HG03575 (cell line): ENCODE data around the gene CYP4A22.
"Not testable (repeated sequence)": the region's sequence is repeated elsewhere in the genome, so short reads cannot be mapped to it uniquely, and the experiment has no call there.

Experiments
- ATAC-seq: cut with Tn5 transposase; IDR thresholded peaks from one replicate; pipeline ENCODE4 v1.9.1; 2021; ENCODE audit not compliant: unreplicated experiment, insufficient number of reproducible peaks, low FRiP score; ENCODE audit errors: extremely low read depth

CYP4A22 gene

GRCh38 chr1:47147047-47147785, 10.0 kb downstream of the CYP4A22 start:
- no peak for ATAC-seq

GRCh38 chr1:47149162-47149561, 11.9 kb downstream of the CYP4A22 start:
- not testable (repeated sequence) for ATAC-seq

- not testable (repeated sequence) for ATAC-seq
These were observed 19.2 kb downstream of the CYP4A22 start for GRCh38 chr1:47156457-47156856.

DNA sequence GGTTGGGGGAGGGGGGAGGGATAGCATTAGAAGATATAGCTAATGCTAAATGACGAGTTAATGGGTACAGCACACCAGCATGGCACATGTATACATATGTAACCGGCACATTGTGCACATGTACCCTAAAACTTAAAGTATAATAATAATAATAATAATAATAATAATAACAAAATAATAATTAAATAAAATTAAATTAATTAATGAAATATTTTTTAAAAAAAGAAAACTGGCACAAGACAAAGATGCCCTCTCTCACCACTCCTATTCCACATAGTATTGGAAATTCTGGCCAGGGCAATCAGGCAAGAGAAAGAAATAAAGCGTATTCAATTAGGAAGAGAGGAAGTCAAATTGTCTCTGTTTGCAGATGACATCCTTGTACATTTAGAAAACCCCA, 20.7 kb downstream of the CYP4A22 start:
- not testable (repeated sequence) for ATAC-seq

- ATAC-seq = no peak
These were observed 23.5 kb downstream of the CYP4A22 start for GRCh38 chr1:47160716-47161115.

DNA sequence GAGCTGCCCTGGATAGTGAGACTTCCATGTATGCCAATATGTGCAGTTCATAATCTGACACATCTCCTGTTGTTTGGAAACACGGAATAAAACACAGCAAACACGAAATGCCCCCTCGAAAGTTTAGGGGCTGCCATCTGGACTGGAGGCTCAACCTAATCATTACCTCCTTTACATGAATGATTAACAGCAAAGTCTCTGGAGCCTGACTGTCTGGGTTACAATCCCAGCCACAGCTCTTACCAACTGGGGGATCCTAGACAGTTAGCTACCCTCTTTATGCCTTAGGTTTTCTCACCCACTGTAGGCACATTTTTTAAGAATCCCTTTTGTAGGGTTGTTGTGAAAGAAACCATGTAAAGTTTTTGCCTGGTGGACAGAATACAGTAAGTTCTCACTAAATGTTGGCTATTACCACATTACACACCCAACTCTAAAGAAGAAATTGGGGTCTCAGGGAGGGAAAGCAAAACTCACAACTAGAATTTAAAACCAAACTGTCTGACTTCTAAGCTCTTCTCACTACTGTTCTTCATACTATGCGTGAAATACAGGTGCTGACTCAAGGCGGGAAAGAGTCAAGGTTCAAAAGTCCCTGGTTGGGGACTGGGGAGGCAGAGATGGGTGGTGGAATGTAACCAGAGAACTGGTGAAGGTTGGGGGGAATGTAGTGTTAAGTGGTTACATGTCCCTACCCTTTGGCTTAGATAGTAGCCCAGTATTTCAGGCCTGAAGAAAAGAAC, 24.2 kb downstream of the CYP4A22 start:
- no peak for ATAC-seq

GRCh38 chr1:47164552-47164951, 27.3 kb downstream of the CYP4A22 start:
- no peak for ATAC-seq

GRCh38 chr1:47172782-47173181, 35.5 kb downstream of the CYP4A22 start:
- ATAC-seq = no peak

DNA sequence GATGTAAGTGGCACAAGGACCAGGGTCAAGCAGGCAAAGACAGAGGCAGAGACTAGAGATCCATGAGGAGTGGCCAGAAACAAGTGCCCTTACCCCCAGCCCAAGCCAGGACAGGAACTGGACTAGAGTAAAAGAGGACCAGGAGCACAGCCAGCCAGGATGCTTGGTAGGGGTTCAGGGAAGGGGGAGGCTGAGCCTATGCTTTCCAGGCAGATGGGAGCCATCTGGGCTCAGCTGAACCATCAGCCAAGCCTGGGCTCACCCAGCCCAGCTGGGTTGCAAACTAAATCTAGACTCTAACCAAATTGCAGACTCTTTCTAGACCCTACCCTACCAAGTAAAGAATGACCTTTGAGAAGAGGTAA, 37.4 kb downstream of the CYP4A22 start:
- no peak for ATAC-seq

DNA sequence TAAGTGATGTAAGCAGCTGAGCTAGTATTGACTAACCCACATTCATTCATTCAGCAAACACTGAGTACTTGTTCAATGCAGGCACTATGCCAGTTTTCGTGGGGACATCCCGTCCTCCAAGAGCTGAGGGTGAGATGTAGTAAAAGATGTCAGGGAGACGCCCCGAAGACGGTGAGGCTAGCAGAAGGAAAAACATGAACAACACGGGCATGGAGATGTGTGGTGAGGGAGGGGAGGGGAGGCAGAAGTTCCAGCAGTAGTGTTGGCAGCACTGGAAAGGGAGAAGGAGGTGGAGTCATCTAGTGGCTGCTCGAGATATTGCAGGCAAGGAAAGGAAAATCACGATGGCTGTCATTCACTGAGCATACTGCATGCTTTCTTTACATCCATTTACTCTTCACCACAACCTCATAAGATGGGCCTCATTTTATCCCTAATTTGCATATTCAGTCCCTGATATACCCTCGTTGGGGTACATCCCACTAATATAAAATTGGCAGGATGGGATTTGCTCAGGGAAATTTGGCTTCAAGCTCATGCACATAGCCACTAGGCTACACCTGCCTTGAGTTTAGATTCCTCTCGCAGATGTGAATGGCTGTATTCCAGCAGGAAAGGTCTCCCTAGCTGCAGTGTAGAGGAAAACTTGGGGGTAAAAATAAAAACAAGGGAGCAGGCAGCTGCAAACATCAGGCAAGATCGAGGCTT, 38.1 kb downstream of the CYP4A22 start:
- ATAC-seq = no peak

DNA sequence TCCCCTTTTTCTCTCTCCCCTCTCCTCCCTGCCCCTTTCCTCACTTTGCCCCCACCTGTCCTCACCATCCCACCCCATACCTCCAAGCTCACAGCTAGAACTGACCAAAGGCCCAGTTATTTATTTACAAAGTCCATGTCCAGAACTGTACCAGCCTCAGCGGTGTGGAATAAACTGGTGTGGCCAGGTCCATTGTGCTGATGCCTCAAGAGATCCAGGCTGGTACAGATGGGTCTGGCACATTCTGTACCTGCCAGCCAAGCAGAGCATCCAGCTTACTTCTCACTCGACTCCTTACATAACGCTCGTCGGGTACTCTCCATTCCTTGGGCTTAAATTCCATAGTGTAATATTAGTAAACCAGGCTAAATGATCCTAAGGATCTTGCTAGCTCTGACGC, 40.8 kb downstream of the CYP4A22 start:
- ATAC-seq = no peak

DNA sequence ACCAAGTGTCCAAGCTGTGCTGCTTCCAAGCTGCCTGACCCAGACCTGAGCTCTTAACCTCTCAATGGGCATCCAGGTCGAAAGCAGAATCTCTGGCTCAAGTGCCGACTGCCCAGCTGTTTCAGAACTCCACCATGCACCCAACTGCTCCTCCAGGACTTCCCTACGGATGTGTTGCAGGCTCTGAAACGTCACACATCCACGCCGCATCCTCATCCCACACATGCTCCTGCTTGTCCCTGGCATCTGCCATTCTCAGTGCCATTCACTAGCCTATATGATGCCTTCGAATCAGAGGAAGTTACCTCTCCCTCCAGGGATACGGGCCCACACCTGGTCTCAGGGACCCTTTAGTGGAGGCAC, 41.4 kb downstream of the CYP4A22 start:
- no peak for ATAC-seq

DNA sequence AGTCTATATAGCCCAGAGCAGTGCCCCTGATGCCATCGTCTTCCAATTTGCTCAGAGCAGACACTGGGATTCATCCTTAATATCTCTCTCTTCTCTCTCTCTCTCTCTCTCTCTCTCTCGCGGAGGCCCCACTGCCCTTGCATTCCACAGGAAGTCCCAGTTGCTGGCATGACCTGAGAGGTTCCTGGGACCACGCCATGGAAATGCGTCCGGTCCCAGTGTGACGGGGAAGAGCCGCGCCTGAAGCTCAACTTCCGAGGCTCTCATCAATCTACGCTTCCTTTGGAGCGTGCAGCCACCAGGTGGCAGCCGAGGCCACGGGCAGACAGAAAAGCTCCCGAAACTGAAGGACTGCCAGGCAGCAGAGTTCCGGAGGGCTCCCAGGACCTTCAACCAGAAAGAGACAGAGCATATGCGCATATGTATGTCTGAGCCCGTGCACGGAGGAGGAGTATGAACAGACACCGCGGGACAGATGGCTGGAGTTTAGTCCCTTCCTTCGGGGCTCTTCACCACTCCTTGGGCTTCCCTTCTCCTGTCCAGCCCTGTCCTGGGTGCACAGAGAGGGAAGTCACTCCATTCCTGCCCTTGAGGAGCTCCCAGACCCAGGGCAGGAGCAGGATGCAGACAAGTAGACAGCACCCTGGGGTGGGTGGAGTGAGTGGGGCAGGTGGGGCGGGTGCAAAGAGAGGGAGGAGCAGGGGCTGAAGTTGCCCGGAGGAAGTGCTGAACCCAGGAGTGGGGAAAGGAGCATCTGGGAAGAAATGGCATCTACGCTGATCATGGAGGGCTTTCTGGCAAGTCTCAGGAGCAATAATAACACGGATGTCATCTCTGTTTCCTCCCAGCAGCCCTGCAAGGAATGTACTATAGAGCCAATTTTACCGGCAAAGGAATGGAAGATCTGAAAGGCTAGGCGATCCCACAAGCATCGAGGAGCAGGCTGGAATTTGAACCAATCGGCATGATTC, 42.1 kb downstream of the CYP4A22 start:
- peak; percentile 80 for ATAC-seq

DNA sequence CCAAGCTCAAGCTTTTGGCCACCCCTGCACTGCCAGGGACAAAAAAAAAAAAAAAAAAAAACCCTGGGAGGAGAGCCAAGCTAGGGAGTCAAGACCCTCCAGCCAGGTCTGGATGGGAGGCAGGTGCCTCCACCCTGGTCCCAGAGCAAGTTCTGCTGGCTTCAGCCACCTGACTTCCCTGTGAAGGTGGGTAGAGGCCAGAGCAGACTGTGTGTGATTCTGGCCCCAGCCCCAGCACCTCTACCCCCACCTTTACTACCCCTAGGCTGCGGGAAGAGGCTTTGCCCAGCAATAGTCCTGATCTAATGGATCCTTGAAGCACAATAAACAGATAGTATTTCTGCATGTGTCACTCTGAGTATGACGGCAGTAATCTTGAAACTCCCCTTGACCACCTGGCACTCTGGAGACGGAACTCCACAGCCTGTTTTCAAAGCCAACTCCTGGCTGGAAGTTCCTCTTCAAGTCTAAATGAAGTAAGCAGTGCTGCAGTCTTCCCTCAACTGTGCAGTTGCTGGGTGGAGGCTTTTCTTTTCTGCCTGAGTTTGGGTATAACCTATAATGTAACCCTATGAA, 42.8 kb downstream of the CYP4A22 start:
- ATAC-seq = no peak

- ATAC-seq = no peak
These were observed 43.4 kb downstream of the CYP4A22 start for GRCh38 chr1:47180603-47181094.

DNA sequence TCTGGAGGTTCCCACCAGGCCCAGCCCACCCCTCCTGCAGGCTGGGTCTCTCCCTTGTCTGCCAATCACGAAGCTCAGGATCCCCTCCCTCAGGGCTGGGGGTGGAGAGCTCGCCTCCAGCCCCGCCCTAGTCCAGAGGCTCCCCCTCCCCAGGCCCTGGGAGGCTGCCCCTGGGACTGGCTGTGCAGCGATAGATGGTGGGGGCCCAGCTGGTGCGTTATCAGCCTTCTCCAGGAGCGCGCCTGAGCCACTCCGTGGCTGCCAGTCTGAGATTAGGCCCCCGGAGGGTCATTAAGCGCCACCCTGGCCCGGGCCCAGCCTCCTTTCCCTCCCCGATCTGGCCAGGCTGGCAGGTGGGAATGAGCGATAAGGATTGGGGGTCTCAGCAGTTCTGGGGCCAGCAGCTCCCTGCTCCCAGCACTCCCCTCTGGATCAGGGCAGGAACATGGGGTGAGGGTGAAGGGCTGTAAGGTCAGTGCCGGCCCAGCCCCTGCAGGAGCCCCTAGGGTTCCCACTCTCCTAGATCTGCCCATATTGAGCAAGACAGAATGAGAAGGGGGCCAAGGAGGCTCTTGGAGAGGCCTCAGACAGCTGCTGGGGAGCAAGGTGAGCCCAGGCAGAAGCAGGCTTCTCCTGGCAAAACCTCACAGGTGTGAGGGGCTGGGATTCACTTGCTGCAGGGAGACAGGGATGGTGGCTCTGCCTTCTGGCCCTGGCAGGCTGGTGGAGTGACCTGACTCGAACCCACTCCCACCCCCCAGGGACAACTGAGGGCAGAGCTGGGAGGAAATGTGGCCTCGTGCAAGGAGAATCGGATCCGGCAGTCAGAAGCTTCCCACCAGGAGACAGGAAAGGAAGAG, 44.1 kb downstream of the CYP4A22 start:
- no peak for ATAC-seq

- no peak for ATAC-seq
These were observed 44.9 kb downstream of the CYP4A22 start for GRCh38 chr1:47181955-47182675.
